GM19023 (cell line): ENCODE results near the gene SPEF1.

Experiments
- ATAC-seq: cut with Tn5 transposase; IDR thresholded peaks from one replicate; pipeline ENCODE4 v1.9.1; 2021; ENCODE audit warnings: mild to moderate bottlenecking, moderate library complexity; ENCODE audit not compliant: unreplicated experiment

Gene SPEF1

DNA sequence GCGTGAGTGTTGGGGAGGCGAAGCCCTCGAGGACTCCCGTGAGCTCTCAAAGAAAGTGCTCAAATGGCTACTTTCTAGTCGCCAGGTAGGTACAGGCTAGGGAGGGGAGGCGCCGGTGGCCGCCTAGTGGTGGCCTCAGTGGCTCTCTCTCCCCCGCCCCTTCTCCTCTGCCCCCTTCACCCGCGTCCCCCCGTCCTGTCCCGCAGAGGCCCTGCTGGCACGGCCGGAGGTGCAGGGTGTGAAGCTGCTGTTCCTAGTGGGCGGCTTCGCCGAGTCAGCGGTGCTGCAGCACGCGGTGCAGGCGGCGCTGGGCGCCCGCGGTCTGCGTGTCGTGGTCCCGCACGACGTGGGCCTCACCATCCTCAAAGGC is 30.0 kb downstream of the SPEF1 start:
- no peak for ATAC-seq

- no peak for ATAC-seq
Measured at GRCh38 chr20:3749689-3750531, 31.3 kb downstream of the SPEF1 start.

DNA sequence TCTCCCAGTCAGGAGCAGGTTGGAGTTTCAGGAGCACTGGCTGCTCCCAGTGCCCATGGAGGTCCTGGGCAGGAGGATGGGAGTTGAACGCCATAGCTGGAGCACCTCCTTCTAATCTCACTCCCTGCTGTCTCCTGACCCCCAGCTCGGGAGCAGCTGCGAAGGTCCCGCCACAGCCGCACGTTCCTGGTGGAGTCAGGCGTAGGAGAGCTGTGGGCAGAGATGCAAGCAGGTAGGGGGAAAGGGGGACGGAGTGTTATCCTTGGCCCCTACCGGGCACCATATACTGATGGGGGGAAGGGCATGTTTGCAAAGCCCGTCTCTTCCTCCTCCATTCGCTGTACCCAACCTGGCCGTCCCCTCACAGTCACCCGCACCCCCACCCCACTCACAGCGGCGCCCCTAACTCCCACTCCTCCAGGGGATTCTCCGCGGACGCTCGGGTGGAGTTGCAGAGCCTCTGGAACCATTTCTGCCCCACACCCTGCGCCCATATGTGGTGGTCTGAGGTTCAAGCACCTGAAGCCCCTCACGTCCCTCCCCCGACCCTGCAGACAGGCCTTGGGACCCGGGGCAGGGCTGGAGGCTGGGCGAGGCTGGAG is 32.1 kb downstream of the SPEF1 start:
- no peak for ATAC-seq

DNA sequence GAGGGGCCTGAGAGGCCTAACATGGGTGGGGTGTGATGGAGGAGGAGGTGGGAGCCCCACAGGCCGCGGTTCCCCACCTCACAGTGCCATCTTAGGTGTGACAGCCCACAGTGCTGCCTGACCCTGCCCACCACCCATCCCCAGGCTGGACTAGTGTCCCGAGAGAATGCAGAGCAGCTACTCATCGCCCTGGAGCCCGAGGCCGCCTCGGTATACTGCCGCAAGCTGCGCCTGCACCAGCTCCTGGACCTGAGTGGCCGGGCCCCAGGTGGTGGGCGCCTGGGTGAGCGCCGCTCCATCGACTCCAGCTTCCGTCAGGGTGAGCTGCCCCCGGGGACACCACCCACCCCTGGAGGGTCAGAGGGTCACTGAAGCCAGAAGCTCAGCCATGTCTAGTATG is 33.2 kb downstream of the SPEF1 start:
- no peak for ATAC-seq

- no peak for ATAC-seq
Measured at GRCh38 chr20:3747471-3747870, 33.8 kb downstream of the SPEF1 start.

DNA sequence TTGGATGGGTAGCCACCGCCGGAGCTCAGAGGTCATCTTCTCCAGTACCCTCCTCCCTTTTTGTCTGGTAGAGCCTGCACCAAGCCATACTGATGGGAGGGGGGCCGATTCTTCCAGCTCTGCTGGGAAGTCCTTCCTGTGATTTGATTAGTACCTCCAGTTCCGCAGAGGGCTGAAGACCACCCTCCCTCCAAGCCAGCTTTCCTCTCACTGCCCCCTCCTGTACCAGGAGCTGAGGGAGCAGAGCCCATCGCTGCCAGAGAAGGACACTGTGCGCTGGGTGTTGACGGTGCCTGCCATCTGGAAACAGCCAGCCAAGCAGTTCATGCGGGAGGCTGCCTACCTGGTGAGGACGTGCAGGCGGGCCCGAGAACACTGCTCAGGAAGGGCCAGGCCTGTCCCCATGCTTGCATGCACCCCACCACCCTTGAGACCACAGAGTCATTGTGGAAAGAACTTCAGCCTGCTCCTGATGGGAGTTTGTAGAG is 35.5 kb downstream of the SPEF1 start:
- ATAC-seq: no peak

DNA sequence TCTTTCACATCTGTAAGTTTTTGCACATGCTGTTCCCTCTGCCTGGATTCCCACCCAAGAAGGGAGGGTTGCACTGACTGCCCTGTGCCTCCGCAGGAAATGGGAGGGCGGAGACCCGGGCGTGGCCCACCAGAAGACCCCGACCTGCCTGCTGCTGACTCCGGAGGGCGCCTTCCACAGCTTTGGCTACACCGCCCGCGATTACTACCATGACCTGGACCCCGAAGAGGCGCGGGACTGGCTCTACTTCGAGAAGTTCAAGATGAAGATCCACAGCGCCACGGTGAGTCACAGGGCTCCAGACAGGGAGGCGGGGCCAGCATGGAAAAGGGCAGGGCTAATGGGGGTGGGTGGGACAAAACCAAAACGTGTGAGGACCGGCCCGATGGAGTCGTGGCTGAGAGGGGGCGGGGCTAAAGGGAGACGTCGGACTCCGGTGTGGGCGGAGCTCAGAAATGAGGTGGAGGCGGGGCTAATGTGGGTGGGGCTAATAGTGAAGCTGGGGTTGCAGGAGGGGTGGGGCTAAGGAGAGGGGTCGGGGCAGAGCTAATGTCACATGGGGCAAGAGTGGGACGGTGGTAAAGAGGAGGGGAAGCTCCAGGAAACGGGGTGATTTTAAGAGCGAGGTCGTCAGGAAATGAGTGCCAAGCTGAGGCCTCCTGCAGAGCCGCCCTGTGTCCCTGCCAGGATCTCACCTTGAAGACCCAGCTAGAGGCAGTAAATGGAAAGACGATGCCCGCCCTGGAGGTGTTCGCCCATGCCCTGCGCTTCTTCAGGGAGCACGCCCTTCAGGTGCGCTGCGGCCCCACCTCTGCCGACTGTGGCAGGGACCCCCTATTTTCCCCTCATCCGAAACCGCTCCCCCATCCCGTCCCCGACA is 36.2 kb downstream of the SPEF1 start:
- no peak for ATAC-seq

DNA sequence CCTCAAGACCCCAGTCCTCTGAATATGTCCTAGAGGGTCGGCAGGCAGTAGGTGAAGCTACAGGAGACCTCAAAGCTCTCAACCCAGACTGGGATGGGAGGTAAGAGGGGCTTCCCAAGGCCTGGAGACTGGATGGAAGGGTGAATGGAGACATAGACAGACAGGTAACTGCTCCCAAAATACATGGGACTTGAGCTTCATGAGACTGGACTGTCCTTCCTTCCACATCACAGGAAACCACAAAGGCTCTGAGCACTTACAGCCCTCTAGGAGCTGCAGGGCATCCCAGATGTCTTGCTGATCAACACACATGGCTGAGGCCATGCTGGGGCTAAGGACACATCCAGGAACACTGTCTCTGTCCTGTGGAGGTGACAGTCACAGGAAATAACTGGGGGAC is 37.2 kb downstream of the SPEF1 start:
- no peak for ATAC-seq

- no peak for ATAC-seq
Measured at GRCh38 chr20:3743251-3743650, 38.0 kb downstream of the SPEF1 start.

- no peak for ATAC-seq
Measured at GRCh38 chr20:3741836-3742458, 39.3 kb downstream of the SPEF1 start.

DNA sequence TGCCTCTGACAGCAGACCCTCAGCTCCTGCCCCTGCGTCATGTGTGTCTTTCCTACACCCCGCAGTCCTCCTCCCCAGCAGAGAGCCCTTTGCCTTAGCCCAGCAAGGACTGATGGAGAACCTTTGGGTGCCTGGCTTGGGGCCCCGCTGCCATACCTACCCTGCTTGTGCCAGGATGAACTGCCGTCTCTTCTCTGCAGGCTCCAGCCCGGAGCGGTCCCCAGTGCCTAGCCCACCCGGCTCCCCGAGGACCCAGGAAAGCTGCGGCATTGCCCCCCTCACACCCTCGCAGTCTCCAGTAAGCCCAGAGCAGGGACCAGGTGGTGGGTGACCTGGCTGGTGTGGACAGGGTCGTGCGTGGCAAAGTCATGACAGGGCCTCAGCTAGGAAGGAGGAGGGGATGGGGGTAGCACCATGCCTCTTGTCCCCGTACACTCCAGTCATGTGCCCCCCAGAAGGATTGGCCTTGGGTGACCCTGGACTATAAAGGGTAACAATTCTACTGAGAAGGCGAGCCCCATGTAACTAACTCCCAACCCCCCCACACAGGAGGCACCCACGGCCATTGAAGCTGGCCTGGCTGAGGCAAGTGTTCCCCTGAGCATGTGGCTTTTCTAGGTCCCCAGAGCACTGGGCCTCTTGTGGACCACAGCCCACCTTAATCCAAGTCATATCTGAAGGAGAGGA is 40.5 kb downstream of the SPEF1 start:
- ATAC-seq: no peak

DNA sequence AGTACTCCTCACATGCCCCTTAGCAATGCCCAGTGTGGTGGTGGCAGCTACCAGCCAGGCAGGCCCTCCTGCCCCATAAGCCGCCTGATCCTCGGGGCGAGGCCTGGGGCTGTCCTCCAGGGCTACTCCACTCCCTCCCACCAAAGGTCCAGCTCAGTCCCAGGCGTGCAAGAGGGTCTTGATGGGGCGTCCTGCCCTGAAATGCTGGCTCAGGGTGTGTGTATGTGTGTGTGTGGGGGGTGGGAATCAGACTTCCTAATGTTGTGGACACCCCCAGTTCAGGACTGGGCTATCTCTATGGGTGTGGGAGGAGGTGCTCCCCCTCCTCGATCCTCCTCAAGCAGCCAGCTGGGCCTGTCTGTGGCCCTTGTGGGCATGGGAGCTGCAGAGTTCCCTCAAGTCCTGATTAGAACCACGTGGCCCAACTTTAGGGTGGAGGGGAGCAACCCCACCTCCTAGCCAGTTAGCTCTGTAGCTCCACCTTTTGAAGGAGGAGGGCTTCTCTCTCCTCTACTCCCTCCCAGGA is 41.3 kb downstream of the SPEF1 start:
- no peak for ATAC-seq

GRCh38 chr20:3739054-3739925 is 42.0 kb downstream of the SPEF1 start:
- ATAC-seq: no peak

DNA sequence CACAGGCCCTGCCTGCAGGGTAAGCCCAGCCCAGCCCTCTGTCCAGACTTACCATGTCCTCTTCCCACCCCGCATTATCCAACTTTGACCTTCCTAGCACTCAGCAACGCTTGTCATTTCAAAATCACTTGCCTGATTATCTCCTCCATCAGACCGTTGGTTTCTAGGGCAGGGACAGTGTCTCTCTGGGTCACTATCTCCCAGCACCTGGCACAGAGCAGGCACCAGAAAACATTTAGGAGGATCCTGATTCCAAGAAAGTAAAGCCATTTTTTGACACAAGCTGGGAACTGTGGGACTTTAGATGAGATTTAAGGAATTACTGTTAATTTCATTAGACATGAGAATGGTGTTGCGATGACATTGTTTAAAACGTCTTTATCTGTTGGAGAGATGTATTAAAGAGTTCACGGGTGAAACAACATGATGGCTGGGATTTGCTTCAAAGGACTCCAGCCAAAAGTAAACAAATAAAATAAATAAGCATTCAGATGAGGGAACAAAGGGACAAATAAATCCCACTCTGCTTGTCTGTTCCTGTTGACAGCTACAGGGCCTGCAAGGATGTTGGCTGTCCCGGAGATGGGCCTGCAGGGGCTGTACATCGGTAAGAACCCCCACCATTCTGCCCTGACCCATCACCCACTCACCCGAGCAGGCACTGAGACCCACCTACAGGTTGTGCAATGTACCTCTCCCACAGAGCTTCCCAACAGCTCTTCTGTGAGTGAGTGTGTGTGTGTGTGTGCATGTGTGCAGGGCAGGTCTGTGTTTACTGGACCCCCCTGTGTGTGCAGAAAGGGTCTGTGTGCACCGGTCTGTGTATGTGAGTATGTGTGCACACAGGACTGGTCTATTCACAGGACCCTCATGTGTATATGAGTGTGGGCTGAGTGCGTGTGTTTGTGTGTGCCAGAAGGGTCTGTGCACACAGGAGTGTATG is 42.9 kb downstream of the SPEF1 start:
- ATAC-seq: no peak

- no peak for ATAC-seq
Measured at GRCh38 chr20:3735768-3736167, 45.5 kb downstream of the SPEF1 start.

DNA sequence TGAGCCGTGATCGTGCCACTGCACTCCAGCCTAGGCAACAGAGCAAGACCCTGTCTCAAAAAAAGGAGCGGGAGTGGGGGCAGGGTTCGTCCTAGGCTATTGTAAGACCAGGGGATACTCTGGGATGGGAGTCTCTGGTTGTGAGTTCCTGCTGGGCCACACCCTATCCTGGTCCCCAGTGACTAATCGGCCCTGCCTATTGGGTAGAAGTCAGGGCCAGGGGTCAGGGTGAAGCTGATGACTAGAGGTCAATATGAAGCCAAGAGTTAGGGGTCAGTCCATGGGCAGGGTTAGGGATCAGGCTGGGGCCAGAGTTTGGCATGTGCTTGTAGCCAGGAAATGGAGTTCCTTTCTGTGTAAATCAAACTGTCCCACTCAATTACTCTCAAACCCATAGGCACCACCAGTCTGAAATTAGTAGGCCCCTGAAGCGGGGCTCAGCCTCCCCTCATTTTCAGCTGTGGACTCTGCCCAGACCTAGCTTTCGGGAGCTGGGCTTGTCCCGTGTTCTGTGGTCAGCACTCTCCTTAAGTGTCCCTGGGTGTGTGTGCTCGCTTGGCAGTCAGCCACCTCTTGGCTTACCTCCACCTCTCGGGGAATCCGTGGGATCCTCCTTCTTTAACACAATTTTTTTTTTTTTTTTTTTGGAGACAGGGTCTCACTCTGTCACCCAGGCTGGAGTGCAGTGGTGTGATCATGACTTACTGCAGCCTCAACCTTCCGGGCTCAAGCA is 47.0 kb downstream of the SPEF1 start:
- no peak for ATAC-seq
